ENCODE data around the gene SLC25A29. TPM values are rescaled to one million over a fixed set of nuclear protein-coding genes. Genes with fewer than 3 reads are reported as not detected.
"Not testable (repeated sequence)": the region's sequence is repeated elsewhere in the genome, so short reads cannot be mapped to it uniquely, and the experiment has no call there.

SLC25A29 gene
- 100 to 1,000 TPM in 1 of 3 donors, 10 to 100 TPM in 2; 56.1 to 113 (median 98.0) TPM for polyA plus RNA-seq (ENCODE audit: insufficient read length in 3 of 3)
- long read RNA-seq, donor 1, full-length matches to known transcripts: 9 of 9 reads
- long read RNA-seq, donor 1, partial matches to known transcripts: 0 of 9 reads
- long read RNA-seq, donor 1, other reads (novel, unspliced or antisense): 0 of 9 reads
- long read RNA-seq, donor 2, full-length matches to known transcripts: 17 of 17 reads
- long read RNA-seq, donor 2, partial matches to known transcripts: 0 of 17 reads
- long read RNA-seq, donor 2, other reads (novel, unspliced or antisense): 0 of 17 reads
- long read RNA-seq, donor 3, full-length matches to known transcripts: 14 of 14 reads
- long read RNA-seq, donor 3, partial matches to known transcripts: 0 of 14 reads
- long read RNA-seq, donor 3, other reads (novel, unspliced or antisense): 0 of 14 reads
- long read RNA-seq, donor 4, full-length matches to known transcripts: 10 of 10 reads
- long read RNA-seq, donor 4, partial matches to known transcripts: 0 of 10 reads
- long read RNA-seq, donor 4, other reads (novel, unspliced or antisense): 0 of 10 reads
- long read RNA-seq, donor 5, full-length matches to known transcripts: 9 of 9 reads
- long read RNA-seq, donor 5, partial matches to known transcripts: 0 of 9 reads
- long read RNA-seq, donor 5, other reads (novel, unspliced or antisense): 0 of 9 reads
- long read RNA-seq, donor 6, full-length matches to known transcripts: 27 of 27 reads
- long read RNA-seq, donor 6, partial matches to known transcripts: 0 of 27 reads
- long read RNA-seq, donor 6, other reads (novel, unspliced or antisense): 0 of 27 reads
- long read RNA-seq, donor 7, full-length matches to known transcripts: 27 of 27 reads
- long read RNA-seq, donor 7, partial matches to known transcripts: 0 of 27 reads
- long read RNA-seq, donor 7, other reads (novel, unspliced or antisense): 0 of 27 reads
- long read RNA-seq, donor 8, full-length matches to known transcripts: 10 of 10 reads
- long read RNA-seq, donor 8, partial matches to known transcripts: 0 of 10 reads
- long read RNA-seq, donor 8, other reads (novel, unspliced or antisense): 0 of 10 reads
- long read RNA-seq, donor 9, full-length matches to known transcripts: 23 of 23 reads
- long read RNA-seq, donor 9, partial matches to known transcripts: 0 of 23 reads
- long read RNA-seq, donor 9, other reads (novel, unspliced or antisense): 0 of 23 reads
- long read RNA-seq, donor 10, full-length matches to known transcripts: 29 of 29 reads
- long read RNA-seq, donor 10, partial matches to known transcripts: 0 of 29 reads
- long read RNA-seq, donor 10, other reads (novel, unspliced or antisense): 0 of 29 reads
- long read RNA-seq, donor 11, full-length matches to known transcripts: 13 of 13 reads
- long read RNA-seq, donor 11, partial matches to known transcripts: 0 of 13 reads
- long read RNA-seq, donor 11, other reads (novel, unspliced or antisense): 0 of 13 reads
- long read RNA-seq, donor 12, full-length matches to known transcripts: 45 of 45 reads
- long read RNA-seq, donor 12, partial matches to known transcripts: 0 of 45 reads
- long read RNA-seq, donor 12, other reads (novel, unspliced or antisense): 0 of 45 reads
- long read RNA-seq, donor 13, full-length matches to known transcripts: 13 of 13 reads
- long read RNA-seq, donor 13, partial matches to known transcripts: 0 of 13 reads
- long read RNA-seq, donor 13, other reads (novel, unspliced or antisense): 0 of 13 reads
- long read RNA-seq, donor 14: 0 reads
- long read RNA-seq, donor 15: 0 reads
- long read RNA-seq, donor 16, full-length matches to known transcripts: 14 of 14 reads
- long read RNA-seq, donor 16, partial matches to known transcripts: 0 of 14 reads
- long read RNA-seq, donor 16, other reads (novel, unspliced or antisense): 0 of 14 reads

DNA sequence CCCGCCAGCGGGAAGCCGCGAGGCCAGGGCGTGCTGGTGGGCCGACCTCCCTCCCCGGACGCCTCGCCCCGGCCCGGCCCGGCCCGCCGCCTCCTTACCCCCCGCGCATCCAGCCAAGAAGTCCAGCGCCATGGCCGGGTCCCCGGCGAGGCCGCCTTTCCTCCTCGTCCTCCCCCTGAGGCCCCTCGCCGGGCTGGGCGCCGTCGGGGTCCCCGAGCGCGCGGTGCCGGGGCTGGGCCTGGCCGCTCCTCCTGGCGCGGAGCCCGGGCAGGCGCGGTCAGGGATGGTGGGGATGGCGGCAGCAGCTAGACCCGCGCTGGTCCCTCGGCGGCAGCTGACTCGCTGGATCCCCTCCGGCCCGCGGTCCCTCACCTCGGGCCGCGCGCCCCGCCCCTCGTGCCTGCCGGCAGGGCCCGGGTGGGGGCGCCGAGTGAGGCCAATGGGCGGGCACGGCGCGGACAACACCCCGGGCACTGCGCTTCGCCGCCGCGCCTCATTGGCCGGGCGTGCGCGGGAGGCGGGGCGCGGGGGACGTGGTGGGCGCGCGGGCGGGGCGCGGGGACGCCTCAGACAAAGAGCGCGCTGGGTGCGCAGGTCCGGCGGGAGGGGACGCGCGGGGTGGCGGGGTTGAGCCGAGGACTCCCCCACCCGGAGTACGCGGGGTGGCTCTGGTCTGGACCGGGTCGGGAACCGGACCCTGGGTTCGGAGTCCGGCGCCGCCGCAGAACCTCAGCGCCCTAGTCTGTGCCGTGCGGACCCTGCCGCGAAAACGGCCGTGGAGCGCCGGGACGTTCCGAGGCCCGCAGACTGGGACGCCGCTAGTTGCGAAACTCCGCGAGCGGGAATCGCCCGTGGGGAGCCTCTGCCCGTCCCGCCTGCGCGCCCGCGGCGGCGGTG lies at the start of gene SLC25A29:
Gene SLC25A29, minus strand, starts transcription at position 344 of the 897 bp plus-strand sequence. Its CDS starts 212 bp downstream, at position 132.
- peak; percentile 92 for DNase-seq

DNA sequence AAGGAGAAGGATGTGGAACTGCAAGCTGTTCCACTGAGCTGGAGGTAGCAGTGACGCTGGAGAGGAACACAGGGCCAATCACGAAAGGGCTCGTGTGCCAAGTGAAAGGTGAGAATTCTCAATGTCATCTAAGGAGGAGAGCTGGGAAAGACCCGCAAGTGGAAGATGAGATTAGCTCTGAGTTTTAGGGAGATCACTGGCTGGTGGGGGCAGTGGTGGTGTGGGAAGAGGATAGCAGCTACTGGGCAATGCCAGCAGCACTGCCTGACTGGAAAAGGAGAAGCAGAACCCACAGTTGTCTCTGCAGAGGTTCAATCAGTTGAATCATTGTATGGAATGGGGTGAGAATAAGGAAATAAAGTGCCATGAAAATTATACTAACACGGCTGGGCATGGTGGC lies 44.7 kb upstream of the SLC25A29 start:
- no peak for DNase-seq

DNA sequence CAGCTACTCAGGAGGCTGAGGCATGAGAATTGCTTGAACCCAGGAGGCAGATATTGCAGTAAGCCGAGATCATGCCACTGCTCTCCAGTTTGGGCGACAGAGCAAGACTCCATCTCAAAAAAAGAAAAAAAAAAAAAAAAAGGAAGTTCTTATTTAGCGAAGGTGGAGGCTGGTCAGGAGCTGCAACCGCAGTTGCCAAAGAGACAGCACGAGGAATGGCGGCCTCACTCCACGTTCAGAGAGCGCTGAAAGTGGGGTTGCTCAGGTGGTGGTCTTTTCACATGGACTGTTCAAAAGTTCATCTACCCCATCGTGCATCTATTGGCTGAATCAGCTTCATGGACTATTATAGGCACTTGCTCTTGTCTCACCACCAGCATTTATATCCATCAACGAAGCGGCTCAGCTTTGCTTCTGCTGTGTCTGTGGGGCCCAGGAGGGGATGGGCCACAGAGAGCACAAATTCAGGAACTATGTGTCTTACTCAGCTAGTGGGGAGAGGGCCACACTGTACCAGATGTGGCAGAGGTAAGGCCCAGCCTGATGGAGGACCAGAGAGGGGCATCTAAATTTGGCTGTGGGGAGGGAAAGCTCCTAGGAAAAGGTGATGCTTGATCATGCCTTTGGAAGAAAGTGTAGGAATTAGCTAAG lies 44.2 kb upstream of the SLC25A29 start:
- DNase-seq: no peak

- no peak for DNase-seq
Observed at GRCh38 chr14:100348784-100349685, 42.8 kb upstream of the SLC25A29 start.

DNA sequence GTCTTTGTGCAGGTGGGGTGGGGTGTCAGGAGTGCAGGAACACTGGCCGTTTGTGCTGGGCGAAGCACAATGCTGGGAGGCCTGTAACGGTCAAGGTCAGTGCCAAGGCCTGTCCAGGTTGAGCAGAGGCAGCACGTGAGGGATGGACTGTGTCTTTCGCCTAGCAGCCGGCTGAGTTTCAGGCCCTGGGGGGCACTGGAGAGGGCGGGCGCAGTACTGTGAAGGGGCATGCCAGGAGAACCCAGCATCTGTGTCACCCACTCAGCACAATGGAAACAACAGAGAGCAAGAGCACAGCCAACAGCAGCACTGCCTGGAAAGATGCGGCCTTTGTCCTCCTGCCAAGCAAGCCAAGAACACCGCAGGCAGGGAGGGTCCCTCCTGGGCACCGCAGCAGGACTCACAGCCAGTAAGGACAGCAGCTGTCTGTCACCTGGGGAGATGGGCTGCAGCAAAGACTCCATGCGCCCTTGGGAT lies 42.0 kb upstream of the SLC25A29 start:
- DNase-seq: no peak

GRCh38 chr14:100346306-100347091 lies 40.3 kb upstream of the SLC25A29 start:
- no peak for DNase-seq

- no peak for DNase-seq
Observed at GRCh38 chr14:100345711-100346110, 39.5 kb upstream of the SLC25A29 start.

GRCh38 chr14:100344657-100345056 lies 38.4 kb upstream of the SLC25A29 start:
- DNase-seq: not testable (repeated sequence)

GRCh38 chr14:100342826-100343225 lies 36.6 kb upstream of the SLC25A29 start:
- DNase-seq: not testable (repeated sequence)

- no peak for DNase-seq
Observed at GRCh38 chr14:100342195-100342594, 36.0 kb upstream of the SLC25A29 start.

DNA sequence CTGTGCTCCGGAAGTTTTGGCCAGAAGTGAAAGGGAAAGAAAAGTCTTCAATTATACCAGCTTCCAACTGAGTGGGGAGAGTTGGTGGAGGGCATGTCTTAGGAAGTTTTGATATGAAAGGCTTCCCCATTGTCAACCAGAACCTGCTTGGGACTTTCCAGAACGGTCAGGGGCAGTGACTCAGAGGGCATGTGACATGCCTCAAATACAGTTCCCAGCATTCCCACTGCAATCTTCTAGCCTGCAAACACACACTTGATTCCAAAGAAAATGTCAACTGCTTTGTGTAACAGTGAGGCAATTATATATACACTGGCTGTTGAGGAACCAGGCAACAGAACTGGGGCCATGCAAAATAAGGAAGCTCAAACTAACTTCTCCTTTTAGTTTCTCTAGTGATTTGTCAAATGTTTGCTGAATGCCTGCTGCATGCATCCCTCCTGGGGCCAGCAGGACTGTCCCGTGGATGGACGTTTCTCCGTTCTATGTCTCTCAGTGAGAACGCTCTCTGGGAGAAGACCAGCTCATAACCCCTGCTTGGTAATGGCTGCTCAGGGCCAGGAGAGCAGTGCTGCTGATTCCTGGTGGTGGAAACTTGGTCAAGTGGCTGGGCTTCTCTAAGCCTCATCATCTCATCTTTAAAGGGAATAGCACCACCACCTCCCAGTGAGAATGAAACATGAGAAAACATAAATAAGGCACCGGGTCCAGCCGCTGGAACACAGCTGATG lies 35.2 kb upstream of the SLC25A29 start:
- DNase-seq: no peak

DNA sequence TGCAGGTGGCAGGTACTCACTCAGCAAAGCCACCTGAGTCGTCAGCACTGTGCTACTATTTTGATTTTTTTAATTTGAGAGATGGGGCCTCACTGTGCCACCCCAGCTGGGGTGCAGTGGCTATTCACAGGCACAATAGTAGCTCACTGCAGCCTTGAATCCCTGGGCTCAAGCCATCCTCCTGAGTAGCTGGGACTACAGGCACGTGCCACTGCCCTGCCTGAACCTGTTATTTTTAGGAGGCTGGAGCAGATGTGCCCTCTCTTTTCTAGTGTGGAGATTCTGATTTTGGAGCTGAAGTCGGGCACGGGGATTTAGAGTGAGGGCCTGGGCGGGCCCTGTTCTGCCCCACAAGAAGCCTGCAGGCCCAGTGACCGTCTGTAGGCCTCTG lies 34.2 kb upstream of the SLC25A29 start:
- DNase-seq: no peak

GRCh38 chr14:100339766-100340422 lies 33.6 kb upstream of the SLC25A29 start:
- DNase-seq: no peak

GRCh38 chr14:100336618-100337530 lies 30.6 kb upstream of the SLC25A29 start:
- no peak for DNase-seq
